ENCODE measurements around the gene DEPDC4. TPM values are rescaled to one million over a fixed set of nuclear protein-coding genes. Genes with fewer than 3 reads are reported as not detected.

DEPDC4 gene
- total and polyA plus RNA-seq, 2 of the 13 experiments (the other 11 are each of a cell fraction or from before 2014, with no cell fraction given) = 2.2 to 5.7 TPM

DNA sequence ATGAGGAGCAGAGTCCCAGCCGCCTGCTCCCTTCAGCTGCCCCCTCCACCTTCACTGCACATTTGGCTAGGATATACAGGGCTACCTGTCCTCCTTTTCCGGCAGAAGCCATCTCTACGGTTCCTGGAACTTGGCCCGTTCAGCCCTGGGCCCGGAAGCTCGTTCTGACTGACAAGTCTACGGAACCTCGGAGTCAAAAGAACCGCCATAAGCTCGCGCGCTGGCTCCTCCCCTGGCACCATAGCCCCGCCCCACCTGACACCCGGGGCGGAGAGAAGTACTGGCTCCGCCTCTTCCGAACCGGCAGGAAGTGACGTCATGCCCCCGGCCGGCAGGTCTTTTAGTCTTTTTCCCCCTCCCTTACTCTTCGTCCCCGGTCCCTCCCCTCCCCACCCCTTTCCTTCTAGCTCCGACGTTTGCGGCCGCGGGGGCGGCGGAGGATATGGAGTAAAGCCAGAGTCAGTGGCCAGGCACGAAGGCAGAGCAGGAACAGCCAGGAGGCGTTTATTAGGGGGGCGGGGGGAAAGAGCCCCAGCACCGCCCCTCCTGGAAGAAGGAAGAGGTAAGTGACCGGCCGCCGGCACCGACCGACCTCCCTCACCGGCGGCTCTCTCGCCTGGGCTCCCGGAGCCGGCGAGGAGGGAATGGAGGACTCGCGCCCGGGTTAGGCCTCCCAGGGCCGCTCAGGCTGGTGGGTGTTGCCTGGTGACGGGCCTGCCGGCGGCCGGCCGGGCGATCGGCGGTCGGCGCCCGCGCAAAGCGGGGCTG lies at the start of gene DEPDC4, which contains the start of gene SCYL2 (continued):
- TF ChIP-seq, protein P1, sequence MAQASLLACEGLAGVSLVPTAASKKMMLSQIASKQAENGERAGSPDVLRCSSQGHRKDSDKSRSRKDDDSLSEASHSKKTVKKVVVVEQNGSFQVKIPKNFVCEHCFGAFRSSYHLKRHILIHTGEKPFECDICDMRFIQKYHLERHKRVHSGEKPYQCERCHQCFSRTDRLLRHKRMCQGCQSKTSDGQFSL (CRISPR knock-in tag; IDR thresholded peaks at IDR 0.05) = no peak
- TF ChIP-seq, protein P2, sequence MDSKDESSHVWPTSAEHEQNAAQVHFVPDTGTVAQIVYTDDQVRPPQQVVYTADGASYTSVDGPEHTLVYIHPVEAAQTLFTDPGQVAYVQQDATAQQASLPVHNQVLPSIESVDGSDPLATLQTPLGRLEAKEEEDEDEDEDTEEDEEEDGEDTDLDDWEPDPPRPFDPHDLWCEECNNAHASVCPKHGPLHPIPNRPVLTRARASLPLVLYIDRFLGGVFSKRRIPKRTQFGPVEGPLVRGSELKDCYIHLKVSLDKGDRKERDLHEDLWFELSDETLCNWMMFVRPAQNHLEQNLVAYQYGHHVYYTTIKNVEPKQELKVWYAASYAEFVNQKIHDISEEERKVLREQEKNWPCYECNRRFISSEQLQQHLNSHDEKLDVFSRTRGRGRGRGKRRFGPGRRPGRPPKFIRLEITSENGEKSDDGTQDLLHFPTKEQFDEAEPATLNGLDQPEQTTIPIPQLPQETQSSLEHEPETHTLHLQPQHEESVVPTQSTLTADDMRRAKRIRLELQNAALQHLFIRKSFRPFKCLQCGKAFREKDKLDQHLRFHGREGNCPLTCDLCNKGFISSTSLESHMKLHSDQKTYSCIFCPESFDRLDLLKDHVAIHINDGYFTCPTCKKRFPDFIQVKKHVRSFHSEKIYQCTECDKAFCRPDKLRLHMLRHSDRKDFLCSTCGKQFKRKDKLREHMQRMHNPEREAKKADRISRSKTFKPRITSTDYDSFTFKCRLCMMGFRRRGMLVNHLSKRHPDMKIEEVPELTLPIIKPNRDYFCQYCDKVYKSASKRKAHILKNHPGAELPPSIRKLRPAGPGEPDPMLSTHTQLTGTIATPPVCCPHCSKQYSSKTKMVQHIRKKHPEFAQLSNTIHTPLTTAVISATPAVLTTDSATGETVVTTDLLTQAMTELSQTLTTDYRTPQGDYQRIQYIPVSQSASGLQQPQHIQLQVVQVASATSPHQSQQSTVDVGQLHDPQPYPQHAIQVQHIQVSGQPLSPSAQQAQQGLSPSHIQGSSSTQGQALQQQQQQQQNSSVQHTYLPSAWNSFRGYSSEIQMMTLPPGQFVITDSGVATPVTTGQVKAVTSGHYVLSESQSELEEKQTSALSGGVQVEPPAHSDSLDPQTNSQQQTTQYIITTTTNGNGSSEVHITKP (CRISPR knock-in tag; IDR thresholded peaks at IDR 0.05; ENCODE audit: low read depth) = 0 out of 2 replicates have a peak, but pooled peaks have one; percentile 13
- TF ChIP-seq SAP130 (CRISPR knock-in tag; IDR thresholded peaks at IDR 0.05; ENCODE audit: low read depth) (peak; percentile 83), ZNF557 (CRISPR knock-in tag; IDR thresholded peaks at IDR 0.05) (no peak), EP300 (IDR thresholded peaks at IDR 0.05; ENCODE audit: low read depth in 2 of 2, low read length in 2 of 2) (no peak), EP300 (CRISPR knock-in tag; IDR thresholded peaks at IDR 0.05; ENCODE audit: borderline replicate concordance) (no peak), KDM2A (CRISPR knock-in tag; IDR thresholded peaks at IDR 0.05; ENCODE audit: borderline replicate concordance, low read depth) (no peak; the same call in 1 of the 2 replicates), FOXM1 (CRISPR knock-in tag; IDR thresholded peaks at IDR 0.05) (no peak), MAFF (IDR thresholded peaks at IDR 0.05; ENCODE audit: low read depth, low read length) (no peak), POLR2AphosphoS5 (IDR thresholded peaks at IDR 0.05; ENCODE audit: low read depth, low read length) (peak; percentile 66), FOSL1 (CRISPR knock-in tag; IDR thresholded peaks at IDR 0.05; ENCODE audit: borderline replicate concordance) (no peak), ZNF7 (CRISPR knock-in tag; IDR thresholded peaks at IDR 0.05) (no peak), HMG20A (CRISPR knock-in tag; IDR thresholded peaks at IDR 0.05; ENCODE audit: borderline replicate concordance) (no peak), TRIM24 (CRISPR knock-in tag; IDR thresholded peaks at IDR 0.05) (no peak), SIX4 (CRISPR knock-in tag; IDR thresholded peaks at IDR 0.05) (no peak), ZNF441 (CRISPR knock-in tag; IDR thresholded peaks at IDR 0.05; ENCODE audit: borderline replicate concordance) (no peak; the same call in 1 of the 2 replicates), KMT2B (CRISPR knock-in tag; IDR thresholded peaks at IDR 0.05) (peak; percentile 72), HNRNPH1 (optimal IDR thresholded peaks at IDR 0.05; ENCODE audit: low read depth, low read length) (peak; percentile 26), ZNF30 (CRISPR knock-in tag; IDR thresholded peaks at IDR 0.05) (no peak), ZNF468 (CRISPR knock-in tag; IDR thresholded peaks at IDR 0.05) (no peak), ZNF790 (CRISPR knock-in tag; IDR thresholded peaks at IDR 0.05; ENCODE audit: borderline replicate concordance) (no peak), DNMT3B (CRISPR knock-in tag; conservative IDR thresholded peaks at IDR 0.05) (no peak)
- TF ChIP-seq, protein P3, sequence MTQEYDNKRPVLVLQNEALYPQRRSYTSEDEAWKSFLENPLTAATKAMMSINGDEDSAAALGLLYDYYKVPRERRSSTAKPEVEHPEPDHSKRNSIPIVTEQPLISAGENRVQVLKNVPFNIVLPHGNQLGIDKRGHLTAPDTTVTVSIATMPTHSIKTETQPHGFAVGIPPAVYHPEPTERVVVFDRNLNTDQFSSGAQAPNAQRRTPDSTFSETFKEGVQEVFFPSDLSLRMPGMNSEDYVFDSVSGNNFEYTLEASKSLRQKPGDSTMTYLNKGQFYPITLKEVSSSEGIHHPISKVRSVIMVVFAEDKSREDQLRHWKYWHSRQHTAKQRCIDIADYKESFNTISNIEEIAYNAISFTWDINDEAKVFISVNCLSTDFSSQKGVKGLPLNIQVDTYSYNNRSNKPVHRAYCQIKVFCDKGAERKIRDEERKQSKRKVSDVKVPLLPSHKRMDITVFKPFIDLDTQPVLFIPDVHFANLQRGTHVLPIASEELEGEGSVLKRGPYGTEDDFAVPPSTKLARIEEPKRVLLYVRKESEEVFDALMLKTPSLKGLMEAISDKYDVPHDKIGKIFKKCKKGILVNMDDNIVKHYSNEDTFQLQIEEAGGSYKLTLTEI (CRISPR knock-in tag; conservative IDR thresholded peaks at IDR 0.05) = no peak
- TF ChIP-seq, protein P4, sequence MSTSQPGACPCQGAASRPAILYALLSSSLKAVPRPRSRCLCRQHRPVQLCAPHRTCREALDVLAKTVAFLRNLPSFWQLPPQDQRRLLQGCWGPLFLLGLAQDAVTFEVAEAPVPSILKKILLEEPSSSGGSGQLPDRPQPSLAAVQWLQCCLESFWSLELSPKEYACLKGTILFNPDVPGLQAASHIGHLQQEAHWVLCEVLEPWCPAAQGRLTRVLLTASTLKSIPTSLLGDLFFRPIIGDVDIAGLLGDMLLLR (CRISPR knock-in tag; IDR thresholded peaks at IDR 0.05) = peak; percentile 56; the same call in 1 of the 2 replicates
